HG03135 (cell line): ENCODE data around the gene INTS3.
"Not testable (repeated sequence)": the region's sequence is repeated elsewhere in the genome, so short reads cannot be mapped to it uniquely, and the experiment has no call there.

ENCODE experiments used
- ATAC-seq: cut with Tn5 transposase; IDR thresholded peaks from one replicate; pipeline ENCODE4 v1.9.1; 2021; ENCODE audit warnings: mild to moderate bottlenecking, moderate library complexity; ENCODE audit not compliant: unreplicated experiment

Gene INTS3

DNA sequence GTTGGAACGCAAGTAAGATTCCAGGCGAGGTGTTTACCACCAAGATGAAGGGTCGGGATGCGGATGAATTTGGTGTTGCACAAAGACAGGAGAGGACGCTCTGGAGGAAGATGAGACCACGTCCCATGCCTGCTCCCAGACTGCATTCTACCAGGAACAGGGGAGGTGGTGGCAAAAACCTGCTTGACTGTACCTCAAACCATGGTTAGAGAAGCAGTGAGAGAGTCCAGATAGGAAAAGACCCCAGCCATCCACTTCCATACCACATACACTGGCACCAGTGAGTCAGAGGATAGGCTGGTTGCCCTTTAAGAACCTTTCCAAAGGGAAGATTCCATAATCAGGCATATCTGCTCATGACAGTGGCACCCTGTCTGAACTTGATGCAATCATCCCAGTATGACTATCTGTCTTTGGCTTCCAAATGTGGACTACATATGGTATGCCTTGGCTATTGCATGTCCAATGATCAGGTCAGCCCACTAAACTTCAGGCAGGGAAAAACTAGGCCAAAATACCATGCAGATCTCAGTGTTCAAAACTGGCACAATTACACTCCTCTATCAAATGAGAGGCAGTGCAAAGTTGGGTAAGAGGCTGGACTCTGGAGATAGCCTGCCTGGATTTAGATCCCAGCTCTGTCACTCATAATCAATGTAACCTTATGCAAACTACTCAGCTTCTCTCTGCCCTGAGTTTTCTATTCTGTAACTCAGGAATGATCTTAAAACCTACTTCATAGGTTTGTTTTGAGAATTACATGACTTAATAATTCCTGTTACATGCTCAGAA is 28.7 kb upstream of the INTS3 start:
- no peak for ATAC-seq

DNA sequence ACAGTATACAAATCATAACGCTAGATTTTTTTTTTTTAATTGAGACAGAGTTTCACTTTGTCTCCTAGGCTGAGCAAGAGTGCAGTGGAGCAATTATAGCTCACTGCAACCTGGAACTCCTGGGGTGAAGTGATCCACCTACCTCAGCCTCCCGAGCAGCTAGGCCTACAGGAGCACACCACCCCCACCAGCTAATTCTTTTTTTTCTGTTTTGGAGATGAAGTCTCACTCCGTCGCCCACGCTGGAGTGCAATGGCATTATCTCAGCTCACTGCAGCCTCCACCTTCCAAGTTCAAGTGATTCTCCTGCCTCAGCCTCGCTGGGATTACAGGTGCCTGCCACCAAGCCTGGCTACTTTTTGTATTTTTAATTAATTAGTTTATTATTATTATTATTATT is 28.1 kb upstream of the INTS3 start:
- ATAC-seq = no peak

GRCh38 chr1:153705484-153705883 is 22.4 kb upstream of the INTS3 start:
- ATAC-seq = no peak

DNA sequence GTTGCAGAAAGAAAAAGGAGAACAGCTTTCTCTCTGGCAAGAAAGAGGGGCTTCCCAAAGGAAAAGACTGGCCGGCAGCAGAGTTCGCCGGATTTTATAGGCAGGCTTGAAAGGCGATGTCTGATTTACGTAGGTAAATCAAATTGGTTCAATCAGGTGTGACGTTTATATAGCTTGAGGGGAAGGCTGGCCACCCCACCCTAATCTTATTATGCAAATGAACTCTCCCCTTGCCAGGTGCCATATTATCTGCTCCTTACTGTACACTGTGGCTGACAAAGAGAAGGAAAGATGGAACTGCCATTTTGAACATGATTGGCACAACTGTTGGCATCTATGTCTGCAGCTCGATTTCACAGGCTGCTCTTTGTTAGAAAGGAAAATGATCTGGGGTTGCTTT is 16.8 kb upstream of the INTS3 start:
- ATAC-seq = no peak

- not testable (repeated sequence) for ATAC-seq
Measured at GRCh38 chr1:153716211-153716610, 11.6 kb upstream of the INTS3 start.

GRCh38 chr1:153717330-153717729 is 10.5 kb upstream of the INTS3 start:
- ATAC-seq = no peak

DNA sequence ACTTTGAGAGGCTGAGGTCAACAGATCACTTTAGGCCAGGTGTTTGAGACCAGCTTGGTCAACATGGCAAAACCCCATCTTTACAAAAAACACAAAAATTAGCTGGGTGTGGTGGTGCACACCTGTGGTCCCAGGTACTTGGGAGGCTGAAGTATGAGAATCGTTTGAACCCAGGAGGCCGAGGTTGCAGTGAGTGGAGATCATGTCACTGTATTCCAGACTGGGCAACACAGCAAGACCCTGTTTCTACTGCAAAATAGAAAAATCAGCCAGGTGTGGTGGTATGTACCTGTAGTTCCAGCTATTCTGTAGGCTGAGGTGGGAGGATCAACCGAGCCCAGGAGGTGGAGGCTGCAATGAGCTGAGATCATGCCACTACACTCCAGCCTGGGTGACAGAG is 4.2 kb upstream of the INTS3 start:
- ATAC-seq = no peak

DNA sequence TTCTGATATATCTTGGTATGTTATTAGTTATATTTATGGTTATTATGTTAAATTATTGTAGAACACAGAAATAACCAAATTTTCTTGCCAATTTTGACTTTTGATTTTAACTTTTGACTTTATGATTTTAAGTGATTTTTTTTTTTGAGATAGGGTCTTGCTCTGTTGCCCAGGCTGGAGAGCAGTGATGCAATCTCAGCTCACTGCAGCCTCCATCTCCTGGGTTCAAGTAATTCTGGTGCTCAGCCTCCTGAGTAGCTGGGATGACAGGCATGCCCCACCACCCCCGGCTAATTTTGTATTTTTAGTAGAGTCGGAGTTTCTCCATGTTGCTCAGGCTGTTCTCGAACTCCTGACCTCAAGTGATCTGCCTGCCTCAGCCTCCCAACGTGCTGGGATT is 3.2 kb upstream of the INTS3 start:
- not testable (repeated sequence) for ATAC-seq

DNA sequence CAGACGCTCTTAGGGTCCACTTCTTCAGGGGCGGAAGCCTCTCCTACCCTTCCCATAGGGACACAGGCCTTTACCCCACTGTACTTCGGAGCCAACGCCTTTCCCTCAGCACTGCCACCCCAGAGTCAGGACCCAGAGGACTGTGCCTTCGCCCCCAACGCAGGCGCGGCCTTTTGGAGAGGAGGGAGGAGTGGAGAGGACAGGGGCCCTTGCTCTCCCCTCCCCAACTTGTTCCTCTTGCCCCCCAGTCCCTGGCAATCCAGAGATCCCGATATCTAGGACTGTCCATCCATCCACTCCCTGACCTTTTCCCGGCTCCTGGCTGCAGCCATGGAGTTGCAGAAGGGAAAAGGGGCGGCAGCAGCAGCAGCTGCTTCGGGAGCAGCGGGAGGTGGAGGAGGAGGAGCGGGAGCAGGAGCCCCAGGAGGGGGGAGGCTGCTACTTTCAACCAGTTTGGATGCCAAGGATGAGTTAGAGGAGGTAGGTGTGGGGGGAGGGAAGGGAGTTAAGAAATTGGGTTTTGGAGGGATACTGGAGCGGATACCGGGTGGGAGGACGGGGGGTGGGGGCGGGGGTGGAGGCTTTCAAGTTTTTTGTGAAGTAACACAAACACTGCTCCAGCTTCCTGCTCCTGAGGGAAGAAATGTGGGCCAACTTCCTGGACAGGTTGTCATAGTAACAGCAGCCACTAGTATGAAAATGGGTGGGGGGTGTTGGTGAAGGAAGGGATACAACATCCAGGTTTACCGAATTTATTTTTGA is 636 bp downstream of the INTS3 start:
- no peak for ATAC-seq

GRCh38 chr1:153730468-153730988 is 2.7 kb downstream of the INTS3 start:
- no peak for ATAC-seq

DNA sequence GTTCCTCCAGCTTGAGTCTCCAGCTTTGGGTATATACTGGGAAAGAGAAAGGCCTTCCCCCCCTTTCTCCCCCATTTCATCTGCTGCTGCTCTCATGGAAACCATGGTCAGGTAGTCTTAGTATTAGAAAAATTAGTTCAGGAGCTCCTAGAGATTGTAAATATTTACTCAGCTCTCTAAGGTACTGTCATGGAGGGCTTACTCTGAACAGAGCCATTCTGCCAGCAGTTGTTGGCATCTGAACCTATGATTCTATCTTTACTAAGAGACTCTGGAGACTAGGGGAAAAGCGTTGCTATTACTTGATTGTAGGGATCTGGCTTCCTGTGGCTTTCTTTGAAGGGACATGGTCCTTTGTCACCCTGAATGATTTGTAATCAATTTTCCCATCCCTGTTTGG is 6.1 kb downstream of the INTS3 start:
- no peak for ATAC-seq

DNA sequence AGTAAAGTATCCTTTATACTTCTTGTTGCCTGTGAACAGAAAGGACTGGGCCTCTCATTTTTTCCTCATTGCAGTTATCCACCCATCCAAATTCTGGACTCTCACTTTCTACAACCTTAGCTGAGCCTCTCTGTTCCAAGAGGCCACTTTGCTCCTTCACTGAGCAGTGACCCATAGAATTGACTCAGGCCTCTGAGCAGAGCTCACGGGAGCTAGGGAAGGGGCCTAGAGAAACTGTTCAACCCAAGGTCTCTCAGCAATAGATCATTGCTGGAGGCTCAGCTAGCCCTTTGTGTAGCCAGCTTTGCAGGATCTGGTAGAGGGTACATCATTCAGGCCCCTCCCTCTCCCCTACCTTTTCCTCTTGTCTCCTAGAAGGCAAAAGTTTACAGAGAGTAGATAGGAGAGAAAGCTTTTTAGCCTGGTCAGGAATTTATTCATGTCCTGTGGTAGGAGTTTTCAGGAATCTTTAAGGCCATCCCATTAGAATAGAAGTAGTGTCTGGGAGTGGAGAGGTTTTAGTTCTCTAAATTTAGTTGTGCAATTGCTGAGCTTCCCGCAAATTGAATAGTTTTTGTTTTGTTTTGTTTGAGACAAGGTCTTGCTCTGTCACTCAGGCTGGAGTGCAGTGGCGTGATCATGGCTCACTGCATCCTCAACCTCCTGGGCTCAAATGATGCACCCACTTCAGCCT is 6.7 kb downstream of the INTS3 start:
- ATAC-seq = no peak

- ATAC-seq = no peak
Measured at GRCh38 chr1:153735090-153735420, 7.2 kb downstream of the INTS3 start.

- ATAC-seq = no peak
Measured at GRCh38 chr1:153741986-153742385, 14.1 kb downstream of the INTS3 start.

DNA sequence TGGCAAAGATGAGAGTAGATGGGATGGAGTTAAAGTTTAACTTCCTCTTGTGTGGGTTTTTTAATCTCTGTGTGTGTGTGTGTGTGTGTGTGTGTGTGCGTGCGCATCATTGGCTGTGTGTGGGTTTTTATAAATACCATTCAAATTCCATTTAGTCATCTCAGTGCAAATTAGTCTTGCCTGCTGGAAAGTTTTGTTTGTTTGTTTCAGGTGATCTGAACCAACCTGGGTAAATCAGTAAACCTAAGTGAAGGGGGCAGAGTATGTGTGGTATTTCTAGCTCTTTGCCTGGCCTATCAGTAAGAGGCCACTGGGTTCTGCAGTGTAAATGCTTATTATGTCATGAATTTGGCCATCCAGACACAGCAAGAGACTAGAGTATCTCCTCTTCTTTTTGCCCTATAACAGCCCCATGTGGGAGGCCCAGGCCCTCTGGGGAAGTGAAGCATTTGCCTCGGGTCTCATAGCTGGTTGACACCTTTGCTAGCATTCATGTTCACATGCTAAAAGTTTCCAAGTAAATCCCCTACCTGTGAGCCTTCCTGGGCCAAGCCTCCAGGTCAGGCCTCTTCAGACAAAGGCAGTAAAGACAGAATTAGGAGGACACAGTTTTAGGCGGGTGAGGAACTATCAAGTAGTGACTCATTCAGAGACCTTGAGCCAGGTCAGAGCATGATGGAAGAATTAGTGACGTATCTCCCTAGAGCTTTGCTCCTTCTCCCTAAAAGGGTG is 14.7 kb downstream of the INTS3 start:
- ATAC-seq = peak; percentile 71

GRCh38 chr1:153745417-153745816 is 17.6 kb downstream of the INTS3 start:
- ATAC-seq = no peak

DNA sequence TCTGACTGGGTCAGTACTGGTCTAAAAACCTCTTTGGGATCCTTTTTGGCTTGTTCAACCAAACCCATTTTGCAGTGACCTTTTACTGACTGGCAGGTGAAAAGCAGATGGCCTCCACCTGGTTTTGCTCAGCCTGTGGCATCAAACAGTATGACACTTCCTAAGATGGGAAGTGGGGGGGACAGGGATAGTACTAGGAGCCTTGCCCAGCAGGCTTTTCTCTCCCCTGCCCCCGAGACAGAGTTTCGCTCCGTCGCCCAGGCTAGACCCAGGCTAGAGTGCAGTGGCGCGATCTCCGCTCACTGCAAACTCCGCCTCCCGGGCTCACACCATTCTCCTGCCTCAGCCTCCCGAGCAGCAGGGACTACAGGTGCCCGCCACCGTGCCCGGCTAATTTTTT is 18.3 kb downstream of the INTS3 start:
- ATAC-seq = no peak

GRCh38 chr1:153748903-153749302 is 21.1 kb downstream of the INTS3 start:
- no peak for ATAC-seq

GRCh38 chr1:153749408-153750005 is 21.7 kb downstream of the INTS3 start:
- peak; percentile 84 for ATAC-seq
